Posterior cingulate gyrus (tissue), 11 donors: ENCODE measurements around the gene PTPRG.

Source experiments
- DNase-seq, 10 donors: peaks; one replicate each; pipeline versions ENCODE4 v3.0.0 to v3.0.0-alpha.2; 2020 to 2021; ENCODE audit warnings: mixed read lengths in 3 of 10
- intact Hi-C: fragments of 100-400 bp; cut with DNase I; formaldehyde crosslinking; loops from one replicate; pipeline ENCODE4 v1.15.1; 2023

PTPRG gene

DNA sequence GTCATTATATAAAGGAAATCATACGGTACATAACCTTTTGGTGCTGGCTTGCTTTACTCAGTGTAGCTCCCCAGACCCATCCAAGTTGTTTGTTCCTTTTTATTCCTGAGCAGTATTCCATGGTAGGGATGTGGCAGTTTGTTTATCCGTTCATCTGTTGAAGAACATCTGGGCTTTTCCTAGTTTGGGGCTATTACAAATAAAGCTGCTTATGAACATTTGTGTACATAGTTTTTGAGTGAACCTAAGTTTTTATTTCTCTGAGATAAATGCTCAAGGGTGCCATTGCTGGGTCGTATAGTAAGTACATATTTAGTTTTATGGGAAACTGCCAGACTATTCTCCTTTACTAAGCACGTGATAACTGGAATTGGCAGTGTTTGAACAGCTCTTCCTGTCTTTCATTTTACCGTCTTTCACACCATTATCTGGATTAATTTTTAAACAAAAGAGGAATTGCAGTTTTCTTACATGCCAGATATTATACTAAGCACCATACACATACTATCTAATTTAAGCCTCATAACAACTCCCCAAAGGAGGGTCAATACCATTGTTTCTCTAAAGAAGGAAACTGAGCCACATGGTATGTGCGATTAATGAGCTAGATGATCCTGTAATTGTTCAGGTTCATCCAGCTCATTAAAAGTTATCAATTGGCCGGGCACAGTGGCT is 85.6 kb downstream of the PTPRG start:
- intact Hi-C loops = no loop called here
- no peak for DNase-seq

GRCh38 chr3:61648481-61648880 is 87.1 kb downstream of the PTPRG start:
- intact Hi-C loops = no loop called here

GRCh38 chr3:61649381-61650170 is 88.2 kb downstream of the PTPRG start:
- intact Hi-C loops = no loop called here
- DNase-seq = no peak

More at GRCh38 chr3:61648481-61648880, 87.1 kb downstream of the PTPRG start:
- DNase-seq = no peak

GRCh38 chr3:61650276-61650675 is 88.9 kb downstream of the PTPRG start:
- intact Hi-C loops = no loop called here
- DNase-seq = no peak

DNA sequence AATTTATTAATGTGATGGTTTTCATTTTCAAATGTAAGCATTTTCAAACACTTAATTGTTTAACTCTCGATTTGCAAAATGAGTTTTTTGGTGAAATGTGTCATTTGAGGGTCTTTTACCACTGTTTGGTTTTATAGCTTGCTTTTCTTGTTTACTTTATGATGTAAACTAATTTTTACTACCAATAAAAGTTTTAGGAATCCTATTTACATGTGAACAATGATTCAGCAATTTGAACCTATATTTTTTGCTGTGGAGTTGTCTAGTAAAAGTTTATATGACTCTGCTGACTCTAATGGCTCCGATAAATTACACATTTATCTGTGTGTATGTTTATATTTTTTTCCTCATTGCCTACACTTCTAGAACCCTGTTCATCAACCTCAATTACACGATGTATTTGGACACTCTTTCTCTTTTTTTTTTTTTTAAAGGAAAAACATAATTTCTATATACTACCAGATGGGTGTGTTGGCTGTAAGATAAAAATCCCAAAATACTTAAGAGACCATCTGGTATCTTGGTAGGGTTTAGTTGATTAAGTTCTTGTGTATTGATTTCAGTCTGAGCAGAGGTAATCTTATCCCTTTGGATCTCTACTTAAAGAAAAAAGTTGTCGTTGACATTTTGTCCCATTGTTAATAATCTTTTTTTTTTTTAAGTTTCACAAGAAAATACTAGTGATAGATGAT is 89.5 kb downstream of the PTPRG start:
- intact Hi-C loops = no loop called here
- DNase-seq = no peak

DNA sequence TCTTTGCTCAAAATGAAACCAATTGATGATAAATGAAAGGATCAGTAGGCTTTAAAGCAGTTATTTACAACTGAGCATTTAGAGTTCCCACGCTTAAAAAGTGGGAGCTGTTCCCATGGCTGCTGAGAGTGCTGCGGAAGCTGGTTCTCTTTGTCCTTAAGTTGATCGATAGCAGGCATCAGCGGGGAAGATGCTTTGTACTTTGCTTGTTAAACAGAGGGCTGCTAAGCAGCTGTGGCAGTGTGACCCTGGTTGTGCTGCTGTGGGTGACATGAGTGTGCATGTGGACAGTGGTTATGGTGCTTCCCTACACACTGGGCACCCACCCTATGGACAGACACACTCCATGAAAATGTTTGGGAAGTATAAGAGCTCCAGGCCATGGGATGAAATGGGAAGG is 96.3 kb downstream of the PTPRG start:
- intact Hi-C loops = no loop called here
- no peak for DNase-seq

DNA sequence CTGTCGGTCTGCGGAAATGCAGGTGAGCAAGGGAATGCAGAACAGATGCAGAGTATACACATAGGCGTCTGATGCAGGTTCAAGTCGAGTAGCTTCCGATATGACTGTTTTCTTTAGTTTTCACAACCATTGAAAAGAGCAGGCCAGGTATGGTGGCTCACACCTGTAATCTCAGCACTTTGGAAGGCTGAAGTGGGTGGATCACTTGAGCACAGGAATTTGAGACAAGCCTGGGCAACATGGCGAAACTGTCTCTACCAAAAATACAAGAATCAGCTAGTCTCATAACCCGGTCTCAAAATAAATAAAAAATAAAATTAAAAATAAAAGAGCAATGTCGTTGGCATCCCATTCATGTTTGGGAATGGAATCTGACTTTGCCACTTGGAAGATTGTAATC is 101.5 kb downstream of the PTPRG start:
- DNase-seq = no peak
- intact Hi-C loops = no loop called here

DNA sequence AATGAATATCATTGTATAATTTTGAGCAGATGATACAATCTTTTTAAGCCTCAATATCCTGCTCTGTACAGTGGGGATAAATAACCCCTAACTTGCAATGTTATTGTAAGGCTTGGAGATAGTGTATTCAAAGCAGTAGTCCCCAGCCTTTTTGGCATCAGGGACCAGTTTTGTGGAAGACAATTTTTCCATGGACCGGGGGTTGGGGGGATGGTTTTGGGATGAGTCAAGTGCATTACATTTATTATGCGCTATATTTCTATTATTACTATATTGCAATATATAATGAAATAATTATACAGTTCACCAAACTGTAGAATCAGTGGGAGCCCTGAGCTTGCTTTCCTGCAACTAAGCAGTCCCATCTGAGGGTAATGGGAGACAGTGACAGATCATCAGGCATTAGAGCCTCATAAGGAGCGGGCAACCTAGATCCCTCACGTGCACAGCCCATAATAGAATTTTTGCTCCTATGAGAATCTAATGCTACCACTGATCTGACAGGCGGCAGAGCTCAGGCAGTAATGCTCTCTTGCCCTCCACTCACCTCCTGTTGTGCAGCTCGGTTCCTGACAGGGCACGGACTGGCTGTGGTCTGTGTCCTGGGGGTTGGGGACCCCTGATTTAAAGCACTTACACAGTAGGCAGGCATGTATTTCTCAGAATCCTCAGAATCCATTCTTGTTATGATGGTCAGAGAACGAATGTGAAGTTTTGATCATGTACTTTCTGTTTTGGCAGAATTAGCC is 102.2 kb downstream of the PTPRG start:
- intact Hi-C loops = no loop called here
- no peak for DNase-seq

DNA sequence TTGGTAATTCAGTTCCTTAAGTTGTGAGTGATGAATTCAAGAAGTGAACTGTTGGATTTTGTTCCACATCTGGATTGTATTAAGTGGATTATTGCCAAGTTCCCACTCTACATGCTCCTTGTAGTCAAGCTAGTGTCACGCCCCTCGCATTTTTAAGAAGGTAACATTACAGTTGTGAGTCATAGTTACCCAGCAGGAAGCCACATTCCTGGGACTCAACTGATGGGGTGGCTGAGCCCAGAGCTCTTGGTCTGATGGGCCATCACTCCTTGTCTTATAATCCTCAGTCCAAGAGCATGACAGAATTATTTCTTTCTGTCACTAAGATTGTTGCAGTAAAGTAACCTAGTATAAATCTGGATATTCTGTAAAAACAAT is 102.7 kb downstream of the PTPRG start:
- DNase-seq = no peak
- intact Hi-C loops = no loop called here

- intact Hi-C loops = no loop called here
- DNase-seq = no peak
Measured at GRCh38 chr3:61665121-61665520, 103.8 kb downstream of the PTPRG start.

- intact Hi-C loops = no loop called here
- DNase-seq = peak in 1 of 10 donors; percentile 28
Measured at GRCh38 chr3:61665987-61666386, 104.6 kb downstream of the PTPRG start.

GRCh38 chr3:61666615-61667330 is 105.4 kb downstream of the PTPRG start:
- DNase-seq = no peak
- intact Hi-C loops = no loop called here

DNA sequence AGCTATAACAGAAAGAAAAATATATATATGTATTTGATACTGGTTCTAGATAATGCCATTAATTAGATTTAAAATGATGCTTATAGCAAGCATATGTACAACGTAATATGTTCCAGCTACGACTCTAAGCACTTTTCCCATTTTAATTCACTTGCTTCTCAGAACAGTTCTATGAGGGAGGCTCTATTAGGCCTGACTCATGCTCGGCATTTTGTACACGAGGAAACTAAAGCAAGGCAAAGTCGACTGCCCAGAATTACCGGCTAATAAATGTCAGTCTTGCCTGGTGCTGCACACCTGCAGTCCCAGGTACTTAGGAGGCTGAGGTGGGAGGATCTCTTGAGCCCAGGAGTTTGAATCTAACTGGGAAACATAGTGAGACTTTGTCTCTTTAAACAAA is 106.0 kb downstream of the PTPRG start:
- intact Hi-C loops = no loop called here
- no peak for DNase-seq

DNA sequence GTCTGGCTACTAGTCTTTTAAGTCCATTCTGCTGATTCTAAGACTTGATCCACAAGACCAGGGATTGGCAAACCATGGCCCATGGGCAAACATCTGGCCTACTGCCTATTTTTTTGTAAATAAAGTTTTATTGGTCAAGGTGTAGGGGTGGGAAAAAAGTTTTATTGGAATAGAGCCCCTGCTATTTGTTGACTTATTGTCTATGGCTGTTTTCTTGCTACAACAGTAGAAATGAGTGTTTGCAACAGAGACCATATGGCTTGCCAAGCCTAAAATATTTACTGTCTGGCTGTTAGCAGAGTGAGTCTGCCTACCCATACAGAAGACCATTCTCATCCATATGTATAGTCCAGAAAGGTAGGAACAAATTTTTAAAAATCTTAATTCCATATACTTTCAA is 106.4 kb downstream of the PTPRG start:
- intact Hi-C loops = no loop called here
- DNase-seq = no peak

- intact Hi-C loops = no loop called here
- DNase-seq = no peak
Measured at GRCh38 chr3:61668317-61668864, 107.0 kb downstream of the PTPRG start.

DNA sequence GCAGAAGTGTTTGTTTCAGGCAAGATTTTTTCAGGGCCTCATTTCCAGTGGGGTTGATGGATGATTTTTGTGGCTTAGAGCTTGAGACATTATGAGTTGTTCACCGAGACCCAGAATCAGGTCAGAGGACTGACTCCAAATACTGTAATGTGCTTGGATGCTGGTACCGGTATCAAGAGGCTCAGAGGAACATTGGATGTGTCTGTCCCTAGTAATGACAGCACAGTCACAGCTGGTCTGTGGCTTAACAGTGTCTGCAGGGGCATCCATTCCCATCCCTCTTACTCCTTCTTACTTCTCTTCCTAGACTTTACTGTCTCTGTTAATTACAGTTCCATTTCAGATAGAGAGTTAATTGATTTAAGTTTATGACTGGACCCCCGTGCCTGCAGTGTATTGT is 107.8 kb downstream of the PTPRG start:
- intact Hi-C loops = no loop called here

GRCh38 chr3:61669668-61670299 is 108.4 kb downstream of the PTPRG start:
- no peak for DNase-seq
- intact Hi-C loops = no loop called here

More for the DNA sequence above, 107.8 kb downstream of the PTPRG start:
- DNase-seq = no peak

DNA sequence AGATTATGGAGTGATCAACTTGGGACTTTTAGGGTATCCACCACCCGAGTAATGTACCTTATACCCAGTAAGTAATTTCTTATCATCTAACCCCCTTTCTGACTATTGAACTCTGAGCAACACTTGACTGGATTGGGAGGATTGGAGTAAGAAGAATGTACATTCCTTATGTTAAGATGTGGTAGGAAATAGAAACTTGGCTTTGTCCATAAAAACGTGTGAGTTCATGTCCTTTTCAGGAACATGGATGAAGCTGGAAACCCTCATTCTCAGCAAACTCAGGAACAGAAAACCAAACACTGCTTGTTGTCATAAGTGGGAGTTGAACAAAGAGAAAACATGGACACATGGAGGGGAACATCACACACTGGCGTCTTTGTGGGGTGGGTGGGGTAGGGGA is 112.3 kb downstream of the PTPRG start:
- DNase-seq = no peak
- intact Hi-C loops = no loop called here

GRCh38 chr3:61674596-61674995 is 113.2 kb downstream of the PTPRG start:
- intact Hi-C loops = no loop called here

DNA sequence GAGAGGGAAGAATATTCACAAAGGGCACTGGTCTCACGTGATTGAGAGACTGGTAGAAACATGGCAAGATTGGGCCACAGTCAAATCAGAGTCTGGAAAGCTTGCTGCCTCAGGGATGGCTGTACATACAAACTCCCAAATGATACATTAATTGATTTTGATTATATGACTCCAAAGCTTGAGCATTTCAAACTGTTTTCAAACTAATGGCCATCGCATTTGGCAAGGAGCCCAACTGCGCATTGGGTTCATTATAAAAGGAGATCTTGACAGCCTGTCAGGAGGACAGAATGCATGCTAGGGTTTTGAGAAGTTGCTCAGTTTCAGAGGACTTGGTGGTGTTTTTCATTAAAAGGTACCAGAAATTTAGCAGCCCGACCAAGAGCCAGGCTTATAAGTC is 117.7 kb downstream of the PTPRG start:
- intact Hi-C loops = no loop called here
- no peak for DNase-seq

More at GRCh38 chr3:61674596-61674995, 113.2 kb downstream of the PTPRG start:
- no peak for DNase-seq
